ENCODE measurements around the gene GOLGA8J. TPM values are rescaled to one million over a fixed set of nuclear protein-coding genes. Genes with fewer than 3 reads are reported as not detected.

The GOLGA8J gene
- total and polyA plus RNA-seq, 4 donors, result 0.06 to 0.25 TPM; not detected in 2

- H3K4me1 ChIP-seq (ENCODE audit: control insufficient read depth in 4 of 4, insufficient read depth in 4 of 4, low read length in 3 of 4), result peaks cover 0 to 8% (median 8%) of the 10 kb centered on the region in 4 donors
- no peaks in the 10 kb centered on the region for H3K36me3 ChIP-seq (ENCODE audit: control insufficient read depth in 4 of 4, insufficient read depth in 3 of 4, low read depth in 1 of 4, low read length in 3 of 4)
- H3K9me3 ChIP-seq (ENCODE audit: control insufficient read depth in 4 of 4, low read length in 3 of 4), result no peaks in the 10 kb centered on the region
- no peak overlapping the region for H3K9ac ChIP-seq (ENCODE audit: low read depth in 1 of 2, low read length in 2 of 2)
- no peak overlapping the region for H3K4me3 ChIP-seq (ENCODE audit: low read depth in 1 of 3, low read length in 3 of 3)
- 97% methylated on average over 4 of the region's 4 CpGs for WGBS
- no peak overlapping the region for H3K27ac ChIP-seq (ENCODE audit: low read depth in 1 of 2, low read length in 2 of 2)
- H3K27me3 ChIP-seq (ENCODE audit: control insufficient read depth in 4 of 4, insufficient read depth in 4 of 4, low read length in 3 of 4), result no peaks in the 10 kb centered on the region
- DNase-seq (ENCODE audit: low spot score), result no peak
- TF ChIP-seq FOXA1 (IDR thresholded peaks at IDR 0.05) (no peak), RAD21 (IDR thresholded peaks at IDR 0.05) (no peak), NR2F2 (IDR thresholded peaks at IDR 0.05) (no peak), HNF4A (conservative IDR thresholded peaks at IDR 0.05) (no peak), FOXA2 (IDR thresholded peaks at IDR 0.05) (no peak), TAF1 (conservative IDR thresholded peaks at IDR 0.05) (no peak), CTCF (IDR thresholded peaks at IDR 0.05; ENCODE audit: low read depth, low read length, missing input control) (no peak), EGR1 (IDR thresholded peaks at IDR 0.05; ENCODE audit: low read depth in 2 of 2) (no peak), REST (IDR thresholded peaks at IDR 0.05) (no peak), YY1 (IDR thresholded peaks at IDR 0.05) (no peak)
- TF ChIP-seq, protein P1, sequence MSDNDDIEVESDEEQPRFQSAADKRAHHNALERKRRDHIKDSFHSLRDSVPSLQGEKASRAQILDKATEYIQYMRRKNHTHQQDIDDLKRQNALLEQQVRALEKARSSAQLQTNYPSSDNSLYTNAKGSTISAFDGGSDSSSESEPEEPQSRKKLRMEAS (IDR thresholded peaks at IDR 0.05), result no peak
- TF ChIP-seq, protein P2, sequence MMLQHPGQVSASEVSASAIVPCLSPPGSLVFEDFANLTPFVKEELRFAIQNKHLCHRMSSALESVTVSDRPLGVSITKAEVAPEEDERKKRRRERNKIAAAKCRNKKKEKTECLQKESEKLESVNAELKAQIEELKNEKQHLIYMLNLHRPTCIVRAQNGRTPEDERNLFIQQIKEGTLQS (IDR thresholded peaks at IDR 0.05), result no peak
Observed at GRCh38 chr15:30062881-30063280, 19.9 kb upstream of the GOLGA8J start.

DNA sequence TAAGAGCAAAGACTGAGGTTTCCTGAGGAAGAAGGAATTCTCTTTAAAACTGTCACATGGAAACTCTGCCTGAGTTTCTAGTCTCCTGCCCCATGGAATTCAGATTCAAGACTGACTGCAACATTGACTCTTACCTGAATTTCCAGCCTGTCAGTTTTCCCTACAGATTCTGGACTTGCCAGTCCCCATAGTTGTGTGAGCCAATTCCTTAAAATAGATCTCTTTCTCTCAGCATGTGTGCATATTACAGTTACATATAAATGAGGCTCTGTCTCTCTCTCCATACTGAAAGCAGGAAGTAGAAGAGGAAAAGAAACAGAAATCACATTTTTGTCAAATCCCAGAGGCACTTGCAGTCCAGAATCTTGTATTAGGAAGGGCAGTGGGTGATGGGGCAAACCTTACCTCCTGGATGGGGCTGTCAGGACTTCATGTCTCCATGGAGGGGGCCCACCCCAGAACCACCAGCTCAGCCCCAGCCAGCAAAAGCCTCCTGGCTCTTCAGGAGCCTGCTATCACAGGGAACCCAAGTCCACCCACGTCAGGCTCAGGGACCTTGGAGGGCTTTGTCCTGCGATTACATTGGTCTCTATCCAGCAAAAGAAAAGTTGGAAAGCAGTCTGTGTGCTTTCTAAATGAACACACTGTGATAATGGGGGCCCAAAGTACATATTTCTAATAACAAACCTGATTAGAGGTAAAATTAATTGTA lies 18.8 kb upstream of the GOLGA8J start:
- peaks cover 0 to 8% (median 8%) of the 10 kb centered on the region in 4 donors for H3K4me1 ChIP-seq (ENCODE audit: control insufficient read depth in 4 of 4, insufficient read depth in 4 of 4, low read length in 3 of 4)
- H3K9me3 ChIP-seq (ENCODE audit: control insufficient read depth in 4 of 4, low read length in 3 of 4), result no peaks in the 10 kb centered on the region
- H3K9ac ChIP-seq (ENCODE audit: low read depth in 1 of 2, low read length in 2 of 2), result no peak overlapping the region
- H3K36me3 ChIP-seq (ENCODE audit: control insufficient read depth in 4 of 4, insufficient read depth in 3 of 4, low read depth in 1 of 4, low read length in 3 of 4), result no peaks in the 10 kb centered on the region
- no peak overlapping the region for H3K27ac ChIP-seq (ENCODE audit: low read depth in 1 of 2, low read length in 2 of 2)
- no peak for TF ChIP-seq ZBTB33 (IDR thresholded peaks at IDR 0.05)
- no peak for TF ChIP-seq TAF1 (conservative IDR thresholded peaks at IDR 0.05)
- no peak for TF ChIP-seq EGR1 (IDR thresholded peaks at IDR 0.05; ENCODE audit: low read depth in 2 of 2)
- TF ChIP-seq SP1 (IDR thresholded peaks at IDR 0.05), result no peak
- no peak for TF ChIP-seq NR2F2 (IDR thresholded peaks at IDR 0.05)
- TF ChIP-seq, protein P1 (IDR thresholded peaks at IDR 0.05), result no peak
- no peak for TF ChIP-seq RAD21 (IDR thresholded peaks at IDR 0.05)
- TF ChIP-seq GABPA (IDR thresholded peaks at IDR 0.05 in 1 of 2, conservative IDR thresholded peaks at IDR 0.05 in 1 of 2), result no peak
- TF ChIP-seq, protein P2 (IDR thresholded peaks at IDR 0.05), result no peak
- no peak for TF ChIP-seq FOXA1 (IDR thresholded peaks at IDR 0.05)
- TF ChIP-seq CTCF (IDR thresholded peaks at IDR 0.05; ENCODE audit: low read depth, low read length, missing input control), result no peak
- H3K4me3 ChIP-seq (ENCODE audit: low read depth in 1 of 3, low read length in 3 of 3), result no peak overlapping the region
- DNase-seq (ENCODE audit: low spot score), result no peak
- WGBS, result 27% methylated on average over 2 of the region's 2 CpGs
- H3K27me3 ChIP-seq (ENCODE audit: control insufficient read depth in 4 of 4, insufficient read depth in 4 of 4, low read length in 3 of 4), result no peaks in the 10 kb centered on the region

Data from liver (tissue), 9 donors.